H1 (cell line): ENCODE measurements around the gene ZFAND3. TPM values are rescaled to one million over a fixed set of nuclear protein-coding genes. Genes with fewer than 3 reads are reported as not detected.

Experiments used
- CTCF ChIA-PET: fragments of 300-600 bp; sonication (Branson Sonifier 250); formaldehyde crosslinking; loops from one replicate; lab custom pipeline; 2021; ENCODE audit not compliant: partially characterized antibody; lab: Charles Lee
- POLR2A ChIA-PET: fragments of 300-600 bp; sonication (Branson Sonifier 250); formaldehyde crosslinking; loops from one replicate; lab custom pipeline; 2021; ENCODE audit warnings: inconsistent platforms; ENCODE audit not compliant: partially characterized antibody; lab: Charles Lee
- DNase-seq, 2 experiments: peaks; one replicate each; pipeline versions ENCODE4 v3.0.0 to v3.0.0-alpha.2; 2010 to 2022; ENCODE audit warnings: low spot score in 2 of 2, low read depth in 1 of 2, mixed read lengths in 1 of 2
- FAIRE-seq: peaks from 2 replicates; lab custom pipeline; 2011; peaks lifted over from hg19 to GRCh38; lab: Jason Lieb, UNC
- H2AFZ ChIP-seq: 2 replicates; pipeline ENCODE4 v1.8.1; 2012; ENCODE audit warnings: low read length, inconsistent platforms
- H2AK5ac ChIP-seq: 2 replicates; pipeline ENCODE4 v1.6.1; 2013; ENCODE audit warnings: low read depth, low read length
- H2BK120ac ChIP-seq: replicated peaks from 2 replicates; pipeline ENCODE3; 2013; ENCODE audit warnings: low read depth, low read length, inconsistent platforms
- H2BK12ac ChIP-seq: 2 replicates; pipeline ENCODE4 v1.6.1; 2013; ENCODE audit warnings: low read depth, low read length
- H2BK15ac ChIP-seq: 2 replicates; pipeline ENCODE4 v1.6.1; 2013; ENCODE audit warnings: low read length
- H2BK20ac ChIP-seq: 2 replicates; pipeline ENCODE4 v1.6.1; 2013; ENCODE audit warnings: low read length
- H2BK5ac ChIP-seq: 2 replicates; pipeline ENCODE4 v1.6.1; 2013; ENCODE audit warnings: low read depth, low read length
- H3K14ac ChIP-seq: 2 replicates; pipeline ENCODE4 v1.6.1; 2013; ENCODE audit warnings: inconsistent platforms; ENCODE audit not compliant: insufficient read length
- H3K18ac ChIP-seq: 2 replicates; pipeline ENCODE4 v1.6.1; 2013; ENCODE audit warnings: low read length; ENCODE audit errors: extremely low read depth
- H3K23ac ChIP-seq: 2 replicates; pipeline ENCODE4 v1.6.1; 2013; ENCODE audit warnings: inconsistent platforms; ENCODE audit not compliant: insufficient read length
- H3K23me2 ChIP-seq: 2 replicates; pipeline ENCODE4 v1.6.1; 2013; ENCODE audit warnings: low read depth, low read length
- H3K27ac ChIP-seq: 2 replicates; pipeline ENCODE4 v1.6.1; 2011; ENCODE audit warnings: low read depth, low read length, inconsistent platforms
- H3K27me3 ChIP-seq, 4 experiments: replicated peaks in 1 of 4; 1 replicate in 1 of 4; 2 replicates in 3 of 4; pipeline versions ENCODE4 v1.6.1 to v1.8.1; 2011 to 2013; ENCODE audit warnings: low read length in 3 of 4, mild to moderate bottlenecking in 3 of 4, inconsistent platforms in 2 of 4, mixed read lengths in 2 of 4, moderate library complexity in 1 of 4; ENCODE audit not compliant: control insufficient read depth in 3 of 4, insufficient read depth in 3 of 4; ENCODE audit errors: extremely low read depth in 1 of 4
- H3K36me3 ChIP-seq, 4 experiments: 2 replicates each; pipeline versions ENCODE4 v1.6.1 to v1.8.1; 2011 to 2013; ENCODE audit warnings: mild to moderate bottlenecking in 4 of 4, low read length in 3 of 4, moderate library complexity in 2 of 4, control low read depth in 1 of 4, inconsistent platforms in 1 of 4; ENCODE audit not compliant: insufficient read depth in 4 of 4, control insufficient read depth in 2 of 4
- H3K4ac ChIP-seq: replicated peaks from 2 replicates; pipeline ENCODE3; 2013; ENCODE audit warnings: low read length, low read depth, mixed read lengths, inconsistent platforms; ENCODE audit not compliant: insufficient read length
- H3K4me1 ChIP-seq, 4 experiments: replicated peaks in 1 of 4; 1 replicate in 1 of 4; 2 replicates in 3 of 4; pipeline versions ENCODE4 v1.6.1 to v1.8.1; 2011 to 2013; ENCODE audit warnings: low read length in 3 of 4, inconsistent platforms in 2 of 4, mixed read lengths in 1 of 4; ENCODE audit not compliant: insufficient read depth in 4 of 4, control insufficient read depth in 3 of 4
- H3K4me2 ChIP-seq, 2 experiments: 2 replicates each; pipeline versions ENCODE4 v1.6.1 to v1.8.1; 2011 to 2013; ENCODE audit warnings: low read depth in 2 of 2, low read length in 2 of 2, control low read depth in 1 of 2, inconsistent platforms in 1 of 2, mild to moderate bottlenecking in 1 of 2; ENCODE audit not compliant: insufficient read depth in 1 of 2
- H3K4me3 ChIP-seq, 4 experiments: fragments of 200-600, 300-600 bp in 1 of 4; sonication (generic), shearing (Covaris generic), sonication (Bioruptor Twin) in 1 of 4; 2 replicates each; pipeline versions ENCODE4 v1.5.1 to v1.8.1; 2011 to 2016; ENCODE audit warnings: low read length in 4 of 4, low read depth in 3 of 4, control low read depth in 2 of 4, inconsistent platforms in 2 of 4, mild to moderate bottlenecking in 2 of 4, mixed read lengths in 1 of 4, moderate library complexity in 1 of 4; ENCODE audit not compliant: insufficient read depth in 2 of 4; ENCODE audit errors: extremely low read depth in 1 of 4
- H3K56ac ChIP-seq: replicated peaks from 2 replicates; pipeline ENCODE3; 2013; ENCODE audit warnings: low read depth, mild to moderate bottlenecking, mixed read lengths, low read length, inconsistent platforms; ENCODE audit not compliant: insufficient read length
- H3K79me1 ChIP-seq: 2 replicates; pipeline ENCODE4 v1.6.1; 2013; ENCODE audit warnings: low read depth, low read length, control low read depth
- H3K79me2 ChIP-seq, 2 experiments: 2 replicates each; pipeline versions ENCODE4 v1.6.1 to v1.8.1; 2012 to 2013; ENCODE audit warnings: low read length in 2 of 2, mild to moderate bottlenecking in 2 of 2, inconsistent platforms in 1 of 2; ENCODE audit not compliant: insufficient read depth in 2 of 2, control insufficient read depth in 1 of 2
- H3K9ac ChIP-seq, 4 experiments: replicated peaks in 1 of 4; 1 replicate in 1 of 4; 2 replicates in 3 of 4; pipeline versions ENCODE4 v1.6.1 to v1.8.1; 2011 to 2013; ENCODE audit warnings: low read depth in 3 of 4, low read length in 3 of 4, control low read depth in 2 of 4, mild to moderate bottlenecking in 2 of 4, moderate library complexity in 2 of 4, inconsistent platforms in 1 of 4; ENCODE audit errors: extremely low read depth in 1 of 4
- H3K9me3 ChIP-seq, 2 experiments: 2 replicates each; pipeline versions ENCODE4 v1.6.1 to v1.8.1; 2012 to 2013; ENCODE audit warnings: mild to moderate bottlenecking in 2 of 2, moderate library complexity in 2 of 2, control low read depth in 1 of 2, inconsistent platforms in 1 of 2, low read depth in 1 of 2, low read length in 1 of 2, mixed read lengths in 1 of 2; ENCODE audit not compliant: insufficient read depth in 2 of 2
- H4K20me1 ChIP-seq, 2 experiments: replicated peaks in 1 of 2; 2 replicates each; pipeline versions ENCODE3 to v1.8.1; 2011 to 2013; ENCODE audit warnings: inconsistent platforms in 2 of 2, low read length in 2 of 2, mild to moderate bottlenecking in 1 of 2; ENCODE audit not compliant: insufficient read depth in 2 of 2, control insufficient read depth in 1 of 2
- H4K5ac ChIP-seq: 2 replicates; pipeline ENCODE4 v1.6.1; 2013; ENCODE audit warnings: low read length, low read depth, mixed read lengths, inconsistent platforms; ENCODE audit not compliant: insufficient read length
- H4K8ac ChIP-seq: 2 replicates; pipeline ENCODE4 v1.8.0; 2013; ENCODE audit warnings: mild to moderate bottlenecking, moderate library complexity, low read length, inconsistent platforms; ENCODE audit not compliant: insufficient read depth; ENCODE audit errors: extremely low read depth
- H4K91ac ChIP-seq: replicated peaks from 2 replicates; pipeline ENCODE3; 2013; ENCODE audit warnings: low read length, mixed read lengths, inconsistent platforms; ENCODE audit not compliant: insufficient read length
- BACH1 ChIP-seq: IDR thresholded peaks from 2 replicates; pipeline ENCODE4 v1.6.1; 2012; ENCODE audit warnings: low read length, improper control_type of control experiment
- CBX5 ChIP-seq: fragments of 300-800, 300-1000 bp; sonication (generic); IDR thresholded peaks from 2 replicates; pipeline ENCODE4 v1.7.1; 2016; ENCODE audit warnings: antibody characterized with exemption, low read length, low read depth
- EZH2 ChIP-seq: fragments of 200-600 bp; sonication (generic); IDR thresholded peaks from 2 replicates; pipeline ENCODE4 v1.7.1; 2012; ENCODE audit warnings: low read depth, mild to moderate bottlenecking, moderate library complexity, low read length, inconsistent platforms; ENCODE audit not compliant: severe bottlenecking
- MAFK ChIP-seq: IDR thresholded peaks from 2 replicates; pipeline ENCODE4 v1.6.1; 2012; ENCODE audit warnings: low read depth, mild to moderate bottlenecking, improper control_type of control experiment, low read length
- RAD21 ChIP-seq, 2 experiments: IDR thresholded peaks in 1 of 2; conservative IDR thresholded peaks in 1 of 2; 2 replicates each; pipeline ENCODE4 v1.6.1; 2011; ENCODE audit warnings: low read depth in 2 of 2, low read length in 2 of 2, improper control_type of control experiment in 1 of 2, inconsistent platforms in 1 of 2, mild to moderate bottlenecking in 1 of 2, moderate library complexity in 1 of 2
- RXRA ChIP-seq: IDR thresholded peaks from 2 replicates; pipeline ENCODE4 v1.6.1; 2011; ENCODE audit warnings: low read depth, mild to moderate bottlenecking, low read length, moderate library complexity; ENCODE audit not compliant: insufficient read depth
- SIX5 ChIP-seq: IDR thresholded peaks from 2 replicates; pipeline ENCODE4 v1.6.1; 2011; ENCODE audit warnings: mild to moderate bottlenecking, low read depth, low read length
- SRF ChIP-seq: IDR thresholded peaks from 2 replicates; pipeline ENCODE4 v1.6.1; 2011; ENCODE audit warnings: mild to moderate bottlenecking, low read depth, low read length, moderate library complexity
- YY1 ChIP-seq: IDR thresholded peaks from 2 replicates; pipeline ENCODE4 v1.6.1; 2011; ENCODE audit warnings: low read depth, mild to moderate bottlenecking, low read length
- WGBS, 2 experiments: shearing (Covaris generic) in 1 of 2; methylation state at CpG; one replicate each; pipeline versions ENCODE4 v1.1.6 to v1.1.7; 2013 to 2015; ENCODE audit warnings: low lambda C conversion rate in 2 of 2, mixed read lengths in 2 of 2, inconsistent platforms in 1 of 2, low coverage in 1 of 2, missing lambda C conversion rate in 1 of 2; ENCODE audit not compliant: insufficient replicate concordance in 2 of 2, insufficient coverage in 1 of 2, insufficient read length in 1 of 2; ENCODE audit errors: extremely low coverage in 1 of 2, missing lambda C conversion rate in 1 of 2; 5-methylcytosine and 5-hydroxymethylcytosine counted together
- polyA plus RNA-seq, 7 experiments: library from polyadenylated mRNA; depleted of rRNA in 3 of 7; stranded (reverse) in 5 of 7; unstranded in 2 of 7; fragments of >200 nt in 5 of 7; fragments of 200-250 nt in 2 of 7; gene quantifications; 1 replicate in 5 of 7; 2 replicates in 1 of 7; 4 replicates in 1 of 7; pipeline versions ENCODE4 v1.2.1 to v1.2.3, GENCODE V29; 2011 to 2013; ENCODE audit warnings: missing spikeins in 2 of 7, mixed read lengths in 2 of 7
- total RNA-seq: library from RNA; stranded (reverse); fragmentation: NEBNext Ultra II Directional; extraction: Animal tissue kit (Norgen Biotek cat#: 25700); gene quantifications from 2 replicates; pipeline ENCODE4 v1.2.1, GENCODE V29; 2021

The ZFAND3 gene
- total and polyA plus RNA-seq, 2 of the 8 experiments (the other 6 are each of a cell fraction or from before 2014, with no cell fraction given): 13.0 to 51.3 TPM

DNA sequence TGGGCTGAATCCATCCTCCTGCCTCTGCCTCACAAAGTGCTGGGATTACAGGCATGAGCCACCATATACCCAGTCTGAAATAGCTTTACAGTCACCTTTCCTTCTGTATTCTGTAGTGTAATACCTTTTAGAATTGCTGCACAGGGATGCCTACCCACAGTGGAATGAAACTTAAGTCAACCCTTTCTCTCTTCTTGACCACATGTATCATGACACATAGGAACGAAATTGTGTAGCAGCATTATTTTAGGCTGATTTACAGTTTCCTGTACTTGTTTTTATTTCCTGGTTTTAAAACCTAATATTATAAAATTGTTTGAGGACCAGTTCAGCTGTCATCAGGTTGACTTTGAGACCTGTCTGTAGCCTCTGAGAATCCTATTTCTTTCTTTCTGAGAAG, 297.8 kb downstream of the ZFAND3 start:
- Histone ChIP-seq H3K14ac (no peak overlapping the region), H3K9me3 (no peaks in the 10 kb centered on the region), H4K20me1 (no peaks in the 10 kb centered on the region), H4K91ac (no peak overlapping the region), H3K79me2 (no peaks in the 10 kb centered on the region), H3K4ac (no peak overlapping the region), H3K27ac (no peak overlapping the region), H2BK20ac (no peak overlapping the region), H4K5ac (no peak overlapping the region), H2AFZ (no peak overlapping the region), H3K79me1 (no peaks in the 10 kb centered on the region), H4K8ac (no peak overlapping the region), H2BK12ac (no peak overlapping the region), H3K27me3 (no peaks in the 10 kb centered on the region), H3K4me2 (no peak overlapping the region), H2AK5ac (no peak overlapping the region), H3K56ac (no peak overlapping the region), H3K4me1 (peaks cover 0 to 4% (median 3%) of the 10 kb centered on the region in 4 experiments; a peak in 3 of 7 replicates), H3K18ac (no peak overlapping the region), H3K23me2 (no peaks in the 10 kb centered on the region), H2BK120ac (no peak overlapping the region), H3K36me3 (no peaks in the 10 kb centered on the region), H3K9ac (no peak overlapping the region), H3K4me3 (no peak overlapping the region), H2BK15ac (no peak overlapping the region), H2BK5ac (no peak overlapping the region), H3K23ac (no peak overlapping the region)
- TF ChIP-seq RAD21 (IDR thresholded peaks at IDR 0.05 in 1 of 2, conservative IDR thresholded peaks at IDR 0.05 in 1 of 2; ENCODE audit: low read depth in 2 of 2, low read length in 2 of 2) (no peak), EZH2 (no peak), MAFK (no peak), CBX5 (no peak), SIX5 (no peak), SRF (no peak), BACH1 (no peak), RXRA (no peak), YY1 (no peak)
- DNase-seq: no peak
- CTCF ChIA-PET: interaction anchor here (1.0 to 2.1 kb wide), 4 partner anchors 17 to 134 kb away, joined by 3 to 7 read pairs (median 4); no protein-coding TSS in a partner anchor
- POLR2A ChIA-PET: interaction anchor here (1.6 kb wide), 1 partner anchor 21 kb away, joined by 5 read pairs; no protein-coding TSS in a partner anchor
- WGBS, 2 experiments: 83% methylated on average over 1 of the region's 1 CpG; no CpG with 5 or more reads in 1 of the 2 experiments
- no peak for FAIRE-seq
